B cell (primary cell): ENCODE results near the gene ULBP1. TPM values are rescaled to one million over a fixed set of nuclear protein-coding genes. Genes with fewer than 3 reads are reported as not detected.

Experiments used
- ATAC-seq: fragments of 200-7000 bp; cut with Tn5 transposase; one replicate; pipeline ENCODE4 v1.10.0; 2021; ENCODE audit warnings: low read depth, mild to moderate bottlenecking, moderate number of reproducible peaks, moderate library complexity
- CTCF ChIA-PET: fragments of 350-600 bp; sonication (Branson Sonifier 250); formaldehyde crosslinking; loops from one replicate; lab custom pipeline; 2021; ENCODE audit warnings: antibody characterized with exemption, inconsistent platforms; lab: Charles Lee
- POLR2A ChIA-PET: fragments of 350-600 bp; sonication (Branson Sonifier 250); formaldehyde crosslinking; loops from one replicate; lab custom pipeline; 2021; ENCODE audit warnings: antibody characterized with exemption; lab: Charles Lee
- DNase-seq: peaks from one replicate; pipeline ENCODE4 v3.0.0; 2013
- H2AFZ ChIP-seq: 2 replicates; pipeline ENCODE4 v1.6.1; 2012; ENCODE audit warnings: mild to moderate bottlenecking, low read depth, low read length; ENCODE audit not compliant: insufficient read depth, poor library complexity, severe bottlenecking
- H3K27ac ChIP-seq, 2 donors: 1 replicate in 1 of 2; 2 replicates in 1 of 2; pipeline ENCODE4 v1.5.1; 2012 to 2013; ENCODE audit warnings: low read length in 2 of 2, mild to moderate bottlenecking in 2 of 2, moderate library complexity in 1 of 2
- H3K27me3 ChIP-seq, 4 experiments: fragments of 200-600 bp in 1 of 4; sonication (generic) in 1 of 4; replicated peaks in 1 of 4; 1 replicate in 2 of 4; 2 replicates in 2 of 4; pipeline versions ENCODE4 v1.6.1 to v1.7.0; 2013 to 2016; ENCODE audit warnings: low read length in 3 of 4, mild to moderate bottlenecking in 2 of 4, mixed read lengths in 1 of 4, moderate library complexity in 1 of 4; ENCODE audit not compliant: insufficient read depth in 4 of 4, control insufficient read depth in 3 of 4; ENCODE audit errors: control extremely low read depth in 1 of 4
- H3K36me3 ChIP-seq, 2 experiments: replicated peaks in 1 of 2; 1 replicate in 1 of 2; 2 replicates in 1 of 2; pipeline versions ENCODE4 v1.6.1 to v1.7.1; 2013; ENCODE audit warnings: low read length in 1 of 2; ENCODE audit not compliant: insufficient read depth in 2 of 2, control insufficient read depth in 1 of 2; ENCODE audit errors: control extremely low read depth in 1 of 2, extremely low read depth in 1 of 2
- H3K4me1 ChIP-seq, 2 donors: fragments of 200-600 bp in 1 of 2; sonication (generic) in 1 of 2; 1 replicate in 1 of 2; 2 replicates in 1 of 2; pipeline versions ENCODE4 v1.5.1 to v1.6.1; 2013 to 2017; ENCODE audit warnings: low read length in 2 of 2; ENCODE audit not compliant: control insufficient read depth in 2 of 2, insufficient read depth in 2 of 2
- H3K4me2 ChIP-seq: replicated peaks from 2 replicates; pipeline ENCODE3; 2012; ENCODE audit warnings: mild to moderate bottlenecking, low read depth, low read length; ENCODE audit not compliant: poor library complexity, severe bottlenecking
- H3K4me3 ChIP-seq, 5 experiments: fragments of 200-600 bp in 1 of 5; sonication (generic) in 1 of 5; 1 replicate in 3 of 5; 2 replicates in 2 of 5; pipeline versions ENCODE4 v1.5.1 to v1.7.0; 2011 to 2016; ENCODE audit warnings: low read length in 4 of 5, mild to moderate bottlenecking in 4 of 5, low read depth in 2 of 5, control low read depth in 1 of 5, moderate library complexity in 1 of 5; ENCODE audit not compliant: insufficient read depth in 1 of 5; ENCODE audit errors: control extremely low read depth in 1 of 5, extremely low read depth in 1 of 5
- H3K79me2 ChIP-seq: fragments of 200-600 bp; sonication (generic); one replicate; pipeline ENCODE4 v1.6.0; 2016; ENCODE audit warnings: low read length; ENCODE audit not compliant: control insufficient read depth, insufficient read depth
- H3K9ac ChIP-seq: fragments of 200-600 bp; sonication (generic); 2 replicates; pipeline ENCODE4 v1.6.1; 2017; ENCODE audit warnings: mild to moderate bottlenecking, low read length, moderate library complexity
- H3K9me3 ChIP-seq, 3 donors: one replicate each; pipeline versions ENCODE4 v1.6.1 to v1.7.1; 2013; ENCODE audit warnings: low read length in 2 of 3; ENCODE audit not compliant: control insufficient read depth in 2 of 3, insufficient read depth in 1 of 3; ENCODE audit errors: control extremely low read depth in 1 of 3
- H4K20me1 ChIP-seq: 2 replicates; pipeline ENCODE4 v1.6.0; 2012; ENCODE audit warnings: mild to moderate bottlenecking, low read length; ENCODE audit not compliant: insufficient read depth, control insufficient read depth, poor library complexity, severe bottlenecking
- H3K27ac Mint-ChIP-seq: one replicate; pipeline ENCODE4 v1.8.0; 2021; ENCODE audit warnings: mixed read lengths
- H3K27me3 Mint-ChIP-seq: one replicate; pipeline ENCODE4 v1.8.0; 2021; ENCODE audit warnings: mixed read lengths
- H3K4me1 Mint-ChIP-seq: one replicate; pipeline ENCODE4 v1.8.0; 2021; ENCODE audit warnings: mixed read lengths
- H3K4me3 Mint-ChIP-seq: one replicate; pipeline ENCODE4 v1.8.0; 2021; ENCODE audit warnings: mixed read lengths
- H3K9me3 Mint-ChIP-seq: one replicate; pipeline ENCODE4 v1.8.0; 2022; ENCODE audit warnings: mixed read lengths; ENCODE audit not compliant: insufficient read depth
- CTCF ChIP-seq: fragments of 200-600 bp; IDR thresholded peaks from one replicate; pipeline ENCODE4 v1.8.0; 2022; ENCODE audit warnings: antibody characterized with exemption, mild to moderate bottlenecking
- EZH2 ChIP-seq: IDR thresholded peaks from 2 replicates; pipeline ENCODE4 v1.6.1; 2012; ENCODE audit warnings: borderline replicate concordance, low read depth, mild to moderate bottlenecking, moderate library complexity, low read length; ENCODE audit not compliant: insufficient read depth, poor library complexity, severe bottlenecking
- WGBS: methylation state at CpG from one replicate; pipeline ENCODE4 v1.1.5; 2013; ENCODE audit warnings: missing lambda C conversion rate; ENCODE audit not compliant: insufficient coverage; 5-methylcytosine and 5-hydroxymethylcytosine counted together
- intact Hi-C: fragments of 100-400 bp; cut with micrococcal nuclease; formaldehyde crosslinking; loops from one replicate; pipeline ENCODE4 v1.10.0; 2022
- polyA plus RNA-seq: library from polyadenylated mRNA; depleted of rRNA; stranded (reverse); fragments of >200 nt; gene quantifications from 2 replicates; pipeline ENCODE4 v1.2.3, GENCODE V29; 2012
- total RNA-seq, 2 donors: library from RNA; stranded (reverse); fragments of 120-200 nt in 1 of 2; gene quantifications; 1 replicate in 1 of 2; 2 replicates in 1 of 2; pipeline versions ENCODE4 v1.2.3 to v1.2.4, GENCODE V29; 2013 to 2022

The ULBP1 gene
- total and polyA plus RNA-seq, 2 donors (not counting 1 experiment from before 2014, with no cell fraction given): 0.04 to 0.12 TPM

- H3K9me3 ChIP-seq: peaks cover 0 to 13% (median 0%) of the 10 kb centered on the region in 3 donors
- TF ChIP-seq CTCF (peak; percentile 67), EZH2 (no peak)
- no peaks in the 10 kb centered on the region for H3K36me3 ChIP-seq
- H3K79me2 ChIP-seq: no peaks in the 10 kb centered on the region
- peaks cover 81% of the 10 kb centered on the region for H3K27me3 Mint-ChIP-seq
- H3K4me1 Mint-ChIP-seq: peaks cover 13% of the 10 kb centered on the region
- H3K27ac ChIP-seq: no peak overlapping the region
- H3K4me1 ChIP-seq: peaks cover 13 to 22% of the 10 kb centered on the region in 2 donors
- H3K4me3 ChIP-seq: no peak overlapping the region
- intact Hi-C loops: no loop called here
- H2AFZ ChIP-seq: no peak overlapping the region
- H4K20me1 ChIP-seq: no peaks in the 10 kb centered on the region
- no peaks in the 10 kb centered on the region for H3K9me3 Mint-ChIP-seq
- DNase-seq (no peak), ATAC-seq (no peak)
- 23% methylated on average over 2 of the region's 3 CpGs for WGBS
- H3K9ac ChIP-seq: no peak overlapping the region
- no peak overlapping the region for H3K4me2 ChIP-seq
- ChIA-PET POLR2A (no interaction called here), CTCF (no interaction called here)
- peaks cover 0 to 61% (median 55%) of the 10 kb centered on the region in 4 experiments for H3K27me3 ChIP-seq
- H3K27ac Mint-ChIP-seq: no peak overlapping the region
- no peak overlapping the region for H3K4me3 Mint-ChIP-seq
These were observed 34.3 kb upstream of the ULBP1 start for GRCh38 chr6:149929422-149929821.

GRCh38 chr6:149931501-149931900, 32.2 kb upstream of the ULBP1 start:
- H3K27ac Mint-ChIP-seq: no peak overlapping the region
- H3K79me2 ChIP-seq: no peaks in the 10 kb centered on the region
- H3K27me3 Mint-ChIP-seq: peaks cover 86% of the 10 kb centered on the region
- no peak for TF ChIP-seq CTCF
- TF ChIP-seq EZH2: no peak
- H3K4me3 Mint-ChIP-seq: no peak overlapping the region
- POLR2A ChIA-PET: no interaction called here
- intact Hi-C loops: loop anchor here (5.0 kb wide), 1 partner anchor 406 kb away; no protein-coding TSS in a partner anchor
- peaks cover 0 to 57% (median 54%) of the 10 kb centered on the region in 4 experiments for H3K27me3 ChIP-seq
- ATAC-seq: no peak
- no peaks in the 10 kb centered on the region for H3K36me3 ChIP-seq
- no peak overlapping the region for H3K4me3 ChIP-seq
- no peak overlapping the region for H3K27ac ChIP-seq
- CTCF ChIA-PET: interaction anchor here (1.1 to 1.4 kb wide), 3 partner anchors 79 to 464 kb away, joined by 5 read pairs; no protein-coding TSS in a partner anchor
- no CpG with 5 or more reads among the region's 6 CpGs for WGBS
- H3K9me3 Mint-ChIP-seq: no peaks in the 10 kb centered on the region
- H3K9me3 ChIP-seq: peaks cover 0 to 4% (median 0%) of the 10 kb centered on the region in 3 donors
- peaks cover under 1 to 12% of the 10 kb centered on the region in 2 donors for H3K4me1 ChIP-seq
- no peak for DNase-seq
- no peak overlapping the region for H2AFZ ChIP-seq
- H3K9ac ChIP-seq: no peak overlapping the region
- no peaks in the 10 kb centered on the region for H3K4me1 Mint-ChIP-seq
- no peaks in the 10 kb centered on the region for H4K20me1 ChIP-seq
- no peak overlapping the region for H3K4me2 ChIP-seq
